Kidney (tissue), 14 donors: ENCODE data around the gene GPATCH2L. TPM values are rescaled to one million over a fixed set of nuclear protein-coding genes. Genes with fewer than 3 reads are reported as not detected.

Source experiments
- DNase-seq, 5 donors: peaks; one replicate each; pipeline ENCODE4 v3.0.0-alpha.2; 2013 to 2020
- FAIRE-seq: peaks from 2 replicates; lab custom pipeline; 2012; peaks lifted over from hg19 to GRCh38; lab: Jason Lieb, UNC
- H3K27ac ChIP-seq, 2 donors: one replicate each; pipeline ENCODE4 v1.7.0; 2013; ENCODE audit warnings: low read depth in 2 of 2, low read length in 2 of 2, inconsistent platforms in 1 of 2
- H3K27me3 ChIP-seq: one replicate; pipeline ENCODE4 v1.7.1; 2013; ENCODE audit warnings: low read length, inconsistent platforms; ENCODE audit not compliant: control insufficient read depth, insufficient read depth
- H3K36me3 ChIP-seq, 3 donors: one replicate each; pipeline versions ENCODE4 v1.7.0 to v1.7.1; 2013; ENCODE audit warnings: low read length in 3 of 3, control low read depth in 1 of 3, inconsistent platforms in 1 of 3; ENCODE audit not compliant: insufficient read depth in 3 of 3, control insufficient read depth in 2 of 3
- H3K4me1 ChIP-seq, 3 donors: one replicate each; pipeline versions ENCODE4 v1.7.0 to v1.7.1; 2013; ENCODE audit warnings: low read length in 3 of 3, inconsistent platforms in 1 of 3, low read depth in 1 of 3; ENCODE audit not compliant: control insufficient read depth in 2 of 3, insufficient read depth in 2 of 3
- H3K4me3 ChIP-seq, 3 donors: one replicate each; pipeline versions ENCODE4 v1.7.0 to v1.8.1; 2013; ENCODE audit warnings: low read length in 3 of 3, control low read depth in 1 of 3, inconsistent platforms in 1 of 3
- H3K9ac ChIP-seq, 3 donors: one replicate each; pipeline versions ENCODE4 v1.7.0 to v1.7.1; 2013; ENCODE audit warnings: low read length in 3 of 3, control low read depth in 1 of 3, inconsistent platforms in 1 of 3
- H3K9me3 ChIP-seq, 3 donors: one replicate each; pipeline versions ENCODE4 v1.7.0 to v1.7.1; 2013; ENCODE audit warnings: low read length in 3 of 3, control low read depth in 1 of 3, inconsistent platforms in 1 of 3; ENCODE audit not compliant: control insufficient read depth in 2 of 3, insufficient read depth in 1 of 3
- CTCF ChIP-seq: IDR thresholded peaks from 3 replicates; pipeline ENCODE4 v1.5.1; 2012; ENCODE audit warnings: mild to moderate bottlenecking, moderate library complexity, borderline replicate concordance; ENCODE audit not compliant: insufficient read depth; ENCODE audit errors: extremely low read depth
- intact Hi-C: fragments of 100-400 bp; cut with DNase I; formaldehyde crosslinking; loops from one replicate; pipeline ENCODE4 v1.11.1; 2022
- polyA plus RNA-seq: library from polyadenylated mRNA; stranded (reverse); fragments of 350-450 nt; fragmentation: Illumina TruSeq; extraction: RNeasy Lipid Tissue Mini Kit (QIAGEN cat#74804); gene quantifications from one replicate; pipeline ENCODE4 v1.2.3, GENCODE V29; 2014; ENCODE audit warnings: low read depth, low replicate concordance; ENCODE audit not compliant: insufficient read depth
- total RNA-seq: library from RNA; stranded (reverse); fragmentation: NEBNext Ultra II Directional; extraction: Animal tissue kit (Norgen Biotek cat#: 25700); gene quantifications from one replicate; pipeline ENCODE4 v1.2.1, GENCODE V29; 2021
- donor health status: control.
- donor health status: control.
- donor health status: control.
- donor health status: control.
- donor health status: control.
- donor health status: DM: yes; HTN: yes; CAD: no.
- donor health status: Normal renal cell carcinoma (clear cell type).

GPATCH2L gene
- total and polyA plus RNA-seq, 2 donors from 2014 or later = 4.1 to 50.2 TPM

- no peak for TF ChIP-seq CTCF
- no peak overlapping the region for H3K27ac ChIP-seq
- DNase-seq (no peak), FAIRE-seq (no peak)
- H3K4me1 ChIP-seq = no peaks in the 10 kb centered on the region
- no peaks in the 10 kb centered on the region for H3K9me3 ChIP-seq
- no peaks in the 10 kb centered on the region for H3K27me3 ChIP-seq
- no peak overlapping the region for H3K9ac ChIP-seq
- intact Hi-C loops = no loop called here
- no peak overlapping the region for H3K4me3 ChIP-seq
- H3K36me3 ChIP-seq = no peaks in the 10 kb centered on the region
These were observed 106.2 kb downstream of the GPATCH2L start for GRCh38 chr14:76257842-76258397.

GRCh38 chr14:76259029-76259735, 107.5 kb downstream of the GPATCH2L start:
- FAIRE-seq (no peak), DNase-seq (no peak)
- no peak overlapping the region for H3K27ac ChIP-seq
- intact Hi-C loops = no loop called here
- H3K9ac ChIP-seq = no peak overlapping the region
- H3K9me3 ChIP-seq = no peaks in the 10 kb centered on the region
- TF ChIP-seq CTCF = no peak
- H3K4me3 ChIP-seq = no peak overlapping the region
- no peaks in the 10 kb centered on the region for H3K36me3 ChIP-seq
- no peaks in the 10 kb centered on the region for H3K4me1 ChIP-seq
- no peaks in the 10 kb centered on the region for H3K27me3 ChIP-seq

- no peak for FAIRE-seq
- no peak for DNase-seq
- intact Hi-C loops = no loop called here
- no peaks in the 10 kb centered on the region for H3K27me3 ChIP-seq
- no peak overlapping the region for H3K27ac ChIP-seq
- no peaks in the 10 kb centered on the region for H3K36me3 ChIP-seq
- TF ChIP-seq CTCF = no peak
- H3K4me1 ChIP-seq = no peaks in the 10 kb centered on the region
- no peak overlapping the region for H3K9ac ChIP-seq
- H3K9me3 ChIP-seq = no peaks in the 10 kb centered on the region
- no peak overlapping the region for H3K4me3 ChIP-seq
These were observed 109.0 kb downstream of the GPATCH2L start for GRCh38 chr14:76260749-76261148.
